NCI-H1048 (cell line): ENCODE data around the gene KCTD8.
A peak's percentile ranks its signal among the peaks of the same experiment; 100 is the strongest.

ENCODE experiments used
- DNase-seq: peaks from one replicate; lab custom pipeline; 2025; lab: John Stamatoyannopoulos, UW

KCTD8 gene

DNA sequence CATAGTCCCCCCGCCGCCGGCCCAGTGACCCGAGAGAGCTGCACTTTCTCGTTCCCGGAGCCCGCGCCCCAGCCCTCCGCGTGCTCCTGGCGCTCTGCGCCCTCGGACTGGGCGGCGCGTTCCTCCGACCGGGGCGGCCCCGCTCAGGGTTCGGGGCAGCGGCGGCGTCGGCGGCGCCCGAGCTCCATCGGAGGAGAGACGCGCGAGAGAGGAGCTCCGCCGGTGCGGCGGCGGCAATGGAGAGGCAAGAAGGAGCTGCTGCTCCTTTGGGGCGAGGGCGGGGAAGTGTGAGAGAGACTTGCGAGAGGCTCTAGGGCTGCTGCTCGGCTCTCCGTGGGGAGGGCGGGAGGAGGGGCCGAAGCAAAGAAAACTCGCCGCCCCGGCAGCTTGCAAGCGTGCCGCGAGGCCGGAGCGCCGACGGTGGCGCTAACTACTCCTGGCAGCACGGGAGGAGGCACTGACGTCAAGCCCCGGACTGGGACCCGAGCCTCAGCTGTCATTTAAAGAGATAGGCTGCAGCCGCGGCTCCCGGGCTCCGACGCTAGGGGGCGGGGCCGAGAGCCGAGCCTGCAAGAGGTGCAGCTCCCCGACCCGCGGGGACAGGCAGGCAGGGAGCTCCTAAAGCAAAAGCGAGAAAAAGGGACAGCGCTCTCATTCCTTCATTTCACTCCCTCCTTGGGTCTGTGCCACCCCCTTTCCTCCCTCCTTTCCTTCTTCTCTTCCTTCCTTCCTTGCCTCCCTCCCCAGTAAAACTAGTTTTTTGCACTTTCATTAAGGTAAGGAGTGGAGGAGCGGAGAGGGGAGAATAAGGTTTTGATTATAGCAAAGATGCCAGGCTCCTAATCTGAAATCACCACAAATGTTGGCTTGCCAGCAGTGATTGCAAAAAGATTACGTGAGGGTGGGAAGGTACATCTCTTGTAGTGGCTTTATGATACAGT, at the start of gene KCTD8:
TSS of gene KCTD8 (minus strand) at position 289 of the 941 bp plus-strand sequence.
- DNase-seq: peak; percentile 89

DNA sequence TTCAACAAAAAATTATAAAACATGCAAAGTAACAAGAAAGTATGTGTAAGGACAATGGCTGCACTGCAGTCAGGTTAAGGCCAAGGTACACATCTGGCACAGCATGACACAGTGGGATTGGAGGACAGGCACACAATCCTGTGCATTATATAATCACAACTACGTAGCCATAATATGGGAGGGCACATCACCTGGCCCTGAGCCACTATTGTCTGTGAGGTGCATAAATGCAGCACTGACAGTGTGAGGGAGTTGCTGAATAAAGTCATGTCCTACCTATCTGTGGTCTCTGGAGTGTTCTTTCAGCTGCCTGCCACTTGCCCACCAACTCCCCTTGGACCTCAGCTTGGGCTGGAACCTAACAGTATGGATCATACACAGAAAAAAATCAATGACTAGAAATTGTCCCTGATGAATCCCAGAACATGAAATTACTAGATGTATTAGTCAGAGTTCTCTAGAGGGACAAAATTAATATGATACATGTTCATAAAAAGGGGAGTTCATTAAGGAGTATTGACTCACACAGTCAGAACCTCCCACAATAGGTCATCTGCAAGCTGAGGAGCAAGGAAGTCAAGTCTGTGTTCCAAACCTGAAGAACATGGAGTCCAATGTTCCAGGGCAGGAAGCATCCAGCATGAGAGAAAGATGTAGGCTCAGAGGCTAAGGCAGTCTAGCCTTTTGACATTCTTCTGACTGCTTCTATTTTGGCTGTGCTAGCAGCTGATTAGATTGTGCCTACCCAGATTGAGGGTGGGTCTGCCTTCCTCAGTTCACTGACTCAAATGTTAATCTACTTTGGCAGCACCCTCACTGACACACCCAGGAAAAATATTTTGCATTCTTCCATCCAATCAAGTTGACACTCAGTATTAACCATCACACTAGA, 46.4 kb upstream of the KCTD8 start:
- DNase-seq: no peak

DNA sequence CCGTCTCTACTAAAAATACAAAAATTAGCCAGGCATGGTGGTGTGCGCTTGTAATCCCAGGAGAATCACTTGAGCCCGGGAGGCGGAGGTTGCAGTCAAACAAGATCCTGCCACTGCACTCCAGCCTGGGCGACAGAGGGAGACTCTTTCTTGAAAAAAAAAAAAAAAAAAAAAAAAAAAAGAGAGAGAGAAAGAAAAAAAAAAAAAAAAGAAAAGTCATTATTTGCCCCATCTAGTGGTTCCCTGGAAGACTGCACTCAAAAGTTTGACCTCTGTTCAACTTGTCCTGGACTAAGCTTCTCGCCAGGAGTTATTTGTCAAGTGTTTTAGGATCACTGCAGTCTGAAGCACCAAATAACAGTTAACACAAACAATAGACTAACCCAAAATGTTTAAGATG, 45.3 kb upstream of the KCTD8 start:
- DNase-seq: no peak

DNA sequence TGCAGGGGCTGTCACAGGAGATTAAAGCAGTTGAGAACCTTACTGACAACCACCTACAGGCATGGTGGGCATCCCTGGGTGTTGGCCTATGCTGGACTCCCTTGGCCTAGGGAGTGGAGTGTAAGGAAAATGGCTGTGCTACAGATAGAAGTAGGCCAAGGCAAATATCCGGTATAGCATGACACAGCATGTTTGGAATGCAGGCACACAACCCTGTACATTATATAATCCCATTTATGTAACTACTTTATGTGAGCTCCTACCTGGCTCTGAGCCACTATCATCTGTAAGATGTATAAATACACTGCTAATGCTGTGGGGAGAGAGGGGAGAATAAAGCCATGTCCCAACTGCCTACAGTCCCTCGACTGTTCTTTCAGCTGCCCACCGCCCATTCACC, 38.7 kb upstream of the KCTD8 start:
- DNase-seq: no peak

DNA sequence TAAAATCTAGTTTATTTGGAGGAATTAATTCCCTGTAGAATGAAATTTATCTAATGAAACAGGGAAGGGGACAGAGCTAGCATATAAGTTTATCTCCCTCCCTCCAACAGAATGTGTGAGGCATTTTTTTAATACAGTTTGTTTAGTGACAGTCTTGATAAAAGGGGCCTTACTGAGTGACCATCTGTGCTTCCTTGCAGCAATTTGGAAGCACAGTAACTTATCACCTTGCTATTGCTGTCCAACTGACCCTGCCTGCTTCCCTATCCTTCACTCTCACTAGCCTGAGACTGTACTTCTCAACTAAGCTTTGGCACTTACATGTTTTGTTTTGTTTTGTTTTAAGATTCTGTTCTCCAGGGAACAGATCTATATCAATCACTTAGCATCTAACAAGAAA, 31.1 kb upstream of the KCTD8 start:
- DNase-seq: no peak

DNA sequence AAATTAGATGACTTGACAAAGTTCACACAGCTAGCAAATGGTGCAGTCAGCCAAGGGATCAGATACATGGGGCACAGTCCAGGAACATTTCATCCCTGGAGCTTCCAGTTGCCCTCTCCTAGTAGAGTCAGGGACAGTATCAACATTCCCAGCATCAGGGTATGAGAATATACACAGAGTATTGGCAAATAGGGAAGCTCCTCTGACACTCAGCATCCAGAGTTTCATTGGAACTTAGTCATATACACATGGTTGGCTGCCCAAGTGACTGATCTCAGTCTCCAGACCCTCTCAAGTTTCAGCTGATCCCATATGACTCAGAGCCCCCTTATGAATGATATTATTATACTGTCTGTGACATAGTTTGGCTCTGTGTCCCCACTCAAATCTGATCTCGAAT, 13.7 kb upstream of the KCTD8 start:
- no peak for DNase-seq

DNA sequence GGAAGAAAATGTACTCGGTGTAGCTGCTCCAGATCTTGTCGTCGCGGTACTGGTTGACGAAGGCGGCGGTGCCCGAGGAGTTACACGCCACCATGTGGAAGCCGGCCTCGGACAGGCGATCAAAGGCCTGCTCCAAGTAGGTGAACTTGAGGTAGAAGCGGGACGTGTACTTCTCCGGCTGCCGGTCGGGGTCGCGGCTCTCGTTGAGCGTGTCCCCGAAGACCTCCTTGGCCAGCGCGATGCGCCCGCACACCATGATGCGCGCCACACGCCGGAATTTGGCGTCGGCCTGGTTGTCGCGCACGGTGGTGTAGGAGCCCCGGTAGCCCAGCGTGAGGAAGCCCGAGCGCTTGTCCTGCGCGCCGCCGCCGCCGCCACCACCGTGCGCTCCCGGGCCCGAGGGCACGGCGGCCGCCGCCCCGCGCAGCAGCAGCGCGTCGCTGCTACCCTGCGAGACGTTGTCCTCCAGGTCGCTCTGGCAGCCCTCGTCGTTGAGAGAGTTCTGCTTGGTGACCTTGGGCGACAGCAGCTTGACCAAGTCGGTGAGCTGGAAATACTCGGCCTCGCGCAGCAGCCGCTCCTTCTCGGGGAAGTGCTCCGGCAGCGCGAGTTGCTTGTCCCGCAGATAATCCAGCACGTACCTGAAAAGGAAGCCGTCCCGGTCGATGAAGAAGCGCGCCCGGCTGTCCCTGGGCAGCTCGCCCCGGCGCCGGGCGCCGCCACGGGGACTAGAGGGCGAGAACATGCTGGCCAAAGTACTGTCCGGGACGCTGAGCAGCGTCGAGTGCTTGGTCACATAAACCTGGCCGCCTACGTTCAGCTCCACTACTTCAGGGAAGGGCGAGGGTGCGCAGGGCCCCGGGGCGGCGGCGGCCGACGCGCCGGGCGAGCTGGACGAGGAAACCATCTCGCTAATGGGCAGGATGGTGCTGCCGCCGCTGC, 775 bp downstream of the KCTD8 start:
- no peak for DNase-seq

DNA sequence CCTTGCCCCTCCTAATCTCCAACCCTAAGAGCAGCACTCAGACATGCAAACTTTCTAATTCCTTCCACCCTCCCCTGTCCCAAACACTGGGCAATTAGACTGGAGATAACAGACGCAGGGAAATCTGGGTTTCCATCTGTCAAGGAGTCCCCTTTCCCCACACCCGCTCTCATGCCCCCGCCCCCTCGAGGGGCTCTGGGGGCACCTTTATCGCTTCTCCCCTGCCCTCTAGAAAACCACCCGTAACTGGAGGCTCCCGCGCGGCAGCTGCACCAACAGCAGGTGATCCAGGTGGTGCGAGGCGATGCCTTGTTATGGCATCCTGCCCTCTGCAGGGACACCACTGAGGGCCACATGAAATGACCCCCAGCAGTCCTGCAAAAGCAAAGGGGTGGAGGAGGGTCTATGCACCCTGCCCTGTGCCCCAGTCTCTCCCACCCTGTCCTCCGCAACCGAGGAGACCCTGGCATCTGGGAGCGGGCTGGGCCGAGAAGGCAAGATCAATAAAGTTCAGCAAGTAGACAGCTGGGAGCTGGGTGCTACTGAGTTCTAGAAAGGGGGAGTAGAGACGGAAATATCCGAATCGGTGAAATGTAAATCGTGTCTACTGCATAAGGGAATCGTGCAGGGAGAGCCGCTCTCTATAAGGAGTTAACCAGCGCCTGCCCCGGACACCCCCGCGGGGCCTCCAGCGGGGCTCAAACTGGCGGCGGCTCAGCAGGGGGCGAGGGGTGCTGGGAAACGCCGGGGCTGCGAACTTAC, 1.6 kb downstream of the KCTD8 start:
- DNase-seq: no peak

DNA sequence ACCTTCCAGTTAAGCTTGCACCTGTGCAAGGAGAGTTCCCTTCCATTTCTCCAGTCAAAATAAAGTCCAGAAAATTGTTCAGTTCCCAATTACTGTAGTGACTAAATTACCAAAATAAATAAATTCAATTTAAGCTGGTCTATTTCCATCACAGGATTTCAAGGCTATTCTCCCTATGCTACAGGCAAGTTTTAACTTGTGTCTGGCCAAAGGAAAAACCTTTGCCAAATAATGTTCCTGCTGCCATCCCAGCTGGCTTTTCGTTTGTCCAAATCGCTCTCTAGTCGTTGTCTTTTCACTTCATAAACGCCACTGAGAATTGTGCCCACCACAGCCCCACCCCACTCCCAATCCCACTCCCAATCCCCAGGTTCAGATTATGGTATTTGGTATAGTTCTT, 2.4 kb downstream of the KCTD8 start:
- no peak for DNase-seq

DNA sequence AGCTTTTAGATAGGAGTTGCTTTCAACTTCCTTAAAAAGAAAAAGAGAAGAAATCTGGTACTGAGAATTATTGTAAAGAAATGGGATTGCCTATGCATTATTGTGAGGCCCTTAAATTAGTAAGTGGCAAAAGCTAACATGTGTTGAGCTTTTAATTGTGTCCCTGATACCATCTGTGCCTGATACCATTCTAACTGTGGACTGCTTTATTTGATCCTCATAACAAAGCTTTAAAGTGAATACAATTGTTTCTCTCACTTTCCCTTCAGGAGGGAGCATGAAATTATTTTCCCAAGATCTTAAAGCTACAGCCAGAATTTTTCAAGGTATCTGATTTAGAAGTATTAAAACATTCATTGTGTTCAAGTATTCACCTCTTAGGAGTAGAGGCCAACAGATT, 9.9 kb downstream of the KCTD8 start:
- no peak for DNase-seq

DNA sequence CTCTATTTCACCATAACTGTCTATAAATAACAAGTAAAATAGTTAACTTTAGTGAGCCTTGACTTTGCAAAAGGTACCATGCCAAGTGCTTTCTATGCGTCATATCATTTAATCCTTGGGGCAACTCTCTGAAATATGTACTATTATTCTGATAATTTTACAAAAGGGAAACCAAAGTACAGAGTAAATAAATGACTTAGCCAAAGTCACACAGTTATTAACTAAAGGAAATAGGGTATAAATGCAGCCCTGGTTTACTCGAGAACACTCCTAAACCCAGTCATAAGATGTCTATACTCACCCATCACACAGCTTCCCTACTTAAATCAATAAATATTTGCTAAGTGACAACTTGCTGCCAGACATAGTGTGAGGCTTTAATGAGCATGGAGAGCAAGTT, 14.4 kb downstream of the KCTD8 start:
- no peak for DNase-seq

DNA sequence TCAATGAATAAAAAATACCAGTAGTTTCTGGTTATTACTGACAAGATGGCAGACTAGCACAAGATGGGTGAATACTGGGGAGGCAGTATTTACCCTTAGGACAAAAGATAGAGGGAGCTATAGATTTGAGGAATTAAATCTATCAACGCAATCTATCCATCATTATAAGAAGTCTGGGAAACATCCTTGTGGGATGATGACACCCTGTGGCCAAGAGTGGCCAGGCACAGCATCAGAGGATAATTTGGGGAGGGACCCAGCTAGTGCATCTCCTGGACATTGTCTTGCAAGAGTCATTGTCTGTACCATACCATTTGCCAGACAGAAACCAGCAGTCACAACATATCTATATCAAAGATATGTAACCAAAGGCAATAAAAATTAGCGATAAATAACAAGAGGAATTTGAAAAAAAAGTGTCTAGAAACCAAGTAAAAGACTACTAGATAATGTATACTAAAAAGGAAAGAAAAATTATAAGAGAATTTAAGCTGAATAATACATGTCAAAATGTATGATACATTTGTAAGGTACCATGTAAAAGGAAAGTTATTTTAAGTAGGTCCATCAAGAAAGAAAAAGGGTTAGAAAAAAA, 22.9 kb downstream of the KCTD8 start:
- no peak for DNase-seq

DNA sequence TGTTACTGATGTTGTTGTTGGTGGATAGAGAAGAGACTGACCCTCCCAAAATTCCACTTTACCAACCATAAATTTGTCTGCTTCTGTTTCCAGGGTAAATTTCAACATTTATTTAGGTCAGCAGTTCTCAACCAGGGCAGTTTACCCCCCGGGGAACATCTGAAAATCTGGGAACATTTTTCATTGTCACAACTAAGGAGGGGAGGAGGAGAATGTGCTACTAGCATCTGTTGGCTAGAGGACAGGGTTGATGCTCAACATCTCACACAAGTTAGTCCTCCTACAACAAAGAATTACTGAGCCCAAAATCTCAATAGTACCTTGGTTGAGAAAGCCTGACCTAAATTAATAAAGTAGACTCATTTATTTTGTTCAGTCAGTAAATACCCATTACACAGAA, 25.7 kb downstream of the KCTD8 start:
- DNase-seq: no peak

DNA sequence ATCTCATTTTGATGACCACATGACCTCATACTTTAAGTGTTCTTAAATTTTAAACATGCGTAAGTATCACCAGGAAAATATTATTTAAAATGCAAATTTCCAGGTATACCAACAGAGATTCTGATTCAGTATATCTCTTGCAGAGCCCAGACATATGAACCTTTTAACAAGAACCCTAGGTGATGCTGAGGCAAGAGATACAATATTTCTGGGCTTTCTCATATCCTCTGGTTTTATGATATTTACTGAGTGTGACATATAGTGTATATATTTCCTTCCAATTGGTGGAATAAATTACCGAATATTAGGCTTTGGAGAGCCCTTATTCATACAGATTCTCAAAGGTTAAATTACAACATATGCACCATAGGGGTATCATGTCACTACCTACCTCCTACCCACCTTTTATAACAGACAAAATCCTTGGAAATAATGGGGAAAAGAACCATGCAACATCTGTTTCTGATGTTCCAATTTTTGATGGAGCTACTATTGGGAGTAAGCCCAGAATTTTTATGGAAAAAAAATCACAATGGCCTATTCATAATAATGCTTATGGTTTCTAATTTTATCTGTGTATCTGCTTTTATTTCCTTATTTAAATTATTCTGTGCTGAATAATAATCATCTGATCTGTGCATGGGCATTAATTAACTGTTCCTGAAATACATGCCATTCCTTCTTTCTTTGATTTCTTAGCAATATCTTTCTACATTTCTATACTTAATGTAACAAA, 27.1 kb downstream of the KCTD8 start:
- no peak for DNase-seq

DNA sequence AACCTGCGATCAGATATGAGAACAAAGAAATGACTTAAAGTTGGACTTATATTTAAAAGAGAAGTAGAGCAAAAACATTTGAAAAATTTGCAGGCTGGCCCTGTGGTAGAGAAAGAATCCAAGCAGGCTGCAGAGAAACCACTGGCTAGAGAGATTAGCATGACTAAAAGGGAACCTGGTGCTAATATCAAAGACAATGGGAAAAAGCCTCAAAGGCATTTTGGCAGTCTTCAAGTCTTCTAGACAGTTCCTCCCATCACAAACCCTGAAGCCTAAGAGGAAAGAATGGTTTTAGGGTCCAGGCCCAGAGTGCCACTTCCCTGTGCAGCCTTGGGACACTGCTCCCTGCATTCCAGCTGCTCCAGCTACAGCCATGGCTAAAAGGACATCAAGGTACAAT, 33.4 kb downstream of the KCTD8 start:
- no peak for DNase-seq

DNA sequence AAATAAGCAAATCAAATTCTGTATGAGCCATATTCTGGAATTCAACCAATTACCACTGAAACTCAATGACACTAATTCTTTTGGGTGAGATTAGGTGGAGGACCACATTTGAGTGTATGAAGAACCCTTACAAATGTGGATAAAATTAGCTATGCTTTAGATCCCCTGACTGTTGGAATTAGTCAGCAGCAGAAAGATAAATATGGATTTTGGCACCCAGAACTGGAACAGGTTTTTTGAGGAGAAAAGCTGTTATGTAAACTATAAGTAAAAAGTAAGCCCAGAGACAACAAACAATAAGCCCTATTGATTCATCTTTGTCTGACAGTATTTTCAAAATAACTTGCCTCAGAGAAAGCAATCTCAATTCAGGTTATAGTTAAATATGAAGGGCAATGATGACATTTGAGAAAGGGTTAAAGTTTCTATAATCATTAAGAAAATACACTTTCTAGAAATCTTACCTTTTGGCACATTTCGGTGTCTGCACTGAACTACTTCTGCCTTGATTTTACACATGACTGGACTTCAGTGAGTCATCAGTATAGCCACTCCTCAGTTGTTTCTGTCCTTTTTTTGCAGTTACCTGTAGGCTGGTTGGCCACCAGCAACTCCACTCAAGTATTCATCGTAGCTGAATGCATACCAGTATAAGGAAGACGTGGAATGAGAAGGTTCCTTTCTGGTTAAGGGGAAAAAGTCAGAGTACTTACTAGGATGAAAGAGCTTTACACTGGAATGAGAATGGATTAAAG, 80.0 kb downstream of the KCTD8 start:
- no peak for DNase-seq

DNA sequence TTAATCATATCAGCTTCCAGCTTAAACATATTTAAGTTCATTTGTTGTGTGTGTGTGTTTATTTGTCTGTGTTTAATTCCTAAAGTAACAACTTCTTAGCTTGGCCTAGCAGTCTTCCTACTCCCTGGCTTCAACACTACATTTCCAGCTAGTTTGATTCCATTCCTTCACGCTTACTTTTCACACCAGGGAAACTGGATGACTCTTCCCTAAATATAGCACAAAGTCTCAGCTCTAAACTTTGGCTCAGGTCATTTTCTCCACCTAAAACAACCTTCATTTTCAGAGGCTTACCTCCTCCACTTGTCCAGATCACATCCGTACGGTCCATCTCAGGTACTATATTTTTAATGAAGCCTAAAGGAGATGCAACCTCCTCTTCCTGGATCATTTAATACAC, 94.4 kb downstream of the KCTD8 start:
- no peak for DNase-seq

DNA sequence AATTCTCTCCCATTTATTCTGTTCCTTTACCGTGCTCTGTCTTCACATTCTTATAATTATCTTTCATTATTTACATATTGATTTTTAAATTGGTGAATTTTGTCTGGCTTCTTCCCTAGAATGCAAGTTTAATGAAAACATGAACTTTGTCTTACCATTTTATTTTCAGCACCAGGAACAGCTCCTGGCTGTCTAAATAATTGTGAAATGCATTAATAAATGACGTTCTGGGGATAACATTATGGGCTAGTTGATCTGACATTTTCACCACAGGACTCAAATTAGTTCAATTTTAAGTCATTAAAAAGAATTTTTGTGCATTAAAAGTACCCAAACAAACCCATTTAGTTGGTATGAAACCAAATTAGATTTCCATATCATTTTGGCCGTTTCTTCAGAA, 97.5 kb downstream of the KCTD8 start:
- DNase-seq: no peak

DNA sequence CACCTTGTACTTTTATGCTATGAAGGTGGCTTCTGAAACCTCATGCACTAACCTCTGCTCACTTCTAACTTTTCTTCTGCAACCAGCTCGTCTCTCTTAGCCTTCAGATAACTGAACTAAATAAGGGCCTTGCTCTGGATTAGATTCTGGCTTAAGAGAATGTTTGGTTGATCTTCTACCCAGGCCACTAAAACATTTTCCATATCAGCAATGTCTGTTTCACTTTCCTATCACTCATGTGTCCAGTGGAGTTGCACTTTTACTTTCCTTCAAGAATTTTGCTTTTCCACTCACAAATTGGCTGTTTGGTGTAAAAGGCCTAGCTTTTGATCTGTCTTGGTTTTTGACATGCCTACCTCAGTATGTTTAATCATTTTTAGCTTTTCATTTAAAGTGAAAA, 105.8 kb downstream of the KCTD8 start:
- DNase-seq: no peak
